Stomach (tissue), 9 donors: ENCODE measurements around the gene USP10. TPM values are rescaled to one million over a fixed set of nuclear protein-coding genes. Genes with fewer than 3 reads are reported as not detected.

ENCODE experiments used
- DNase-seq, 2 donors: peaks; one replicate each; pipeline versions ENCODE4 v3.0.0 to v3.0.0-alpha.2; 2013 to 2019
- H3K27ac ChIP-seq, 5 donors: fragments of 200-600 bp in 4 of 5; sonication (generic) in 4 of 5; one replicate each; pipeline ENCODE4 v1.5.1; 2013 to 2019; ENCODE audit warnings: mild to moderate bottlenecking in 1 of 5, moderate library complexity in 1 of 5
- H3K27me3 ChIP-seq, 3 donors: fragments of 200-600 bp; sonication (generic); one replicate each; pipeline ENCODE4 v1.5.1; 2017 to 2019; ENCODE audit warnings: mixed run types in 1 of 3
- H3K36me3 ChIP-seq, 4 donors: fragments of 200-600 bp; sonication (generic); 1 replicate in 3 of 4; 2 replicates in 1 of 4; pipeline ENCODE4 v1.5.1; 2016 to 2019
- H3K4me1 ChIP-seq, 4 donors: fragments of 200-600 bp; sonication (generic); one replicate each; pipeline ENCODE4 v1.5.1; 2016 to 2019
- H3K4me3 ChIP-seq, 4 donors: fragments of 200-600 bp; sonication (generic) in 3 of 4; one replicate each; pipeline ENCODE4 v1.5.1; 2016 to 2019; ENCODE audit warnings: mild to moderate bottlenecking in 1 of 4
- H3K9me3 ChIP-seq, 4 donors: fragments of 200-600 bp; sonication (generic); one replicate each; pipeline ENCODE4 v1.5.1; 2016 to 2019
- CTCF ChIP-seq, 7 experiments: fragments of 450-650 bp in 4 of 7; fragments of 200-600 bp in 3 of 7; sonication (generic) in 3 of 7; IDR thresholded peaks; one replicate each; pipeline ENCODE4 v1.5.1; 2016 to 2019; ENCODE audit warnings: antibody characterized with exemption in 7 of 7, control low read depth in 2 of 7, mild to moderate bottlenecking in 1 of 7
- EP300 ChIP-seq: sonication (generic); formaldehyde crosslinking; IDR thresholded peaks from one replicate; pipeline ENCODE4 v1.6.1; 2017; ENCODE audit warnings: antibody characterized with exemption
- POLR2A ChIP-seq, 4 donors: fragments of 450-650 bp; IDR thresholded peaks; one replicate each; pipeline ENCODE4 v1.6.1; 2016; ENCODE audit warnings: antibody characterized with exemption in 4 of 4, control low read depth in 2 of 4, mild to moderate bottlenecking in 1 of 4, moderate library complexity in 1 of 4
- POLR2AphosphoS5 ChIP-seq, 3 donors: sonication (generic); formaldehyde crosslinking; IDR thresholded peaks; one replicate each; pipeline ENCODE4 v1.6.1; 2016; ENCODE audit warnings: antibody characterized with exemption in 3 of 3
- WGBS, 5 donors: extraction: QIAGEN DNeasy Blood & Tissue Kit in 3 of 5; methylation state at CpG; one replicate each; pipeline versions ENCODE4 v1.1.5 to v1.1.7; 2013 to 2018; 5-methylcytosine and 5-hydroxymethylcytosine counted together
- intact Hi-C: fragments of 100-400 bp; cut with DNase I; formaldehyde crosslinking; loops from one replicate; pipeline ENCODE4 v1.15.1; 2023; ENCODE audit warnings: low total_unique reads
- polyA plus RNA-seq, 3 donors: library from polyadenylated mRNA; stranded (reverse); fragments of 200-250 nt; gene quantifications; one replicate each; pipeline ENCODE4 v1.2.3, GENCODE V29; 2013
- total RNA-seq, 5 donors: library from RNA; depleted of rRNA; stranded (reverse); fragments of >200 nt; gene quantifications; one replicate each; pipeline versions ENCODE4 v1.1.0 to v1.2.3, GENCODE V29; 2014 to 2016
- donor health status: healthy with polysubstance abuse.
- donor health status: Bipolar disorder and iron deficiency.
- donor health status: healthy.

USP10 gene
- total and polyA plus RNA-seq, 8 donors: 17.1 to 183 (median 44.8) TPM

- Histone ChIP-seq H3K4me1 (peaks cover 13 to 43% (median 26%) of the 10 kb centered on the region in 4 donors), H3K4me3 (peak overlapping the region; percentile 56 to 79 (median 60)), H3K9me3 (no peaks in the 10 kb centered on the region), H3K36me3 (no peaks in the 10 kb centered on the region), H3K27me3 (peaks cover 0 to 5% (median 0%) of the 10 kb centered on the region in 3 donors), H3K27ac (peak overlapping the region; percentile 46 to 96 (median 84))
- DNase-seq: no peak
- intact Hi-C loops: no loop called here
- TF ChIP-seq EP300 (no peak), POLR2AphosphoS5 (IDR thresholded peaks at IDR 0.05) (no peak), POLR2A (IDR thresholded peaks at IDR 0.05) (no peak), CTCF (IDR thresholded peaks at IDR 0.05) (no peak)
- WGBS, 5 donors: 25 to 40% (median 27%) methylated on average over 8 of the region's 8 CpGs
Measured at GRCh38 chr16:84820305-84820684, 120.5 kb downstream of the USP10 start.

DNA sequence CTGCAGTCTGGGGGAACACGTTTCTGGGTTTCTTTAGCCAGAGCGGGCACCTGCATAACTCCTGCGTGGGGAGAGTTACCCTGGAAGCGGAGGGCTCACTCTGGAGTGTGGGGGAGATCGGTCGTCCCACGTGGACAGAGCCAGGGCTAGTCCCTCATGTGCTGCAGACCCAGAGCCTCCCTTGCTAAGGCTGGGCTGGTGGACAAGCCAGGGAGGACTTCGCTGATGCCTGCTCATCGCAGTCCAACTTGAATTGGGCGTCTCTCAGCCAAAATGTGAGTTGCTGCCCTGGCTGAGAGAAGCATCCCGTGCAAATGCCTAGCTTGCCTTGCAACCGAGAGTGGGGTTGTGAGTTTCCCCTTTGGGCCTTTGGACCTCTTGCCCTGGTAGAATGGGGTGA, 121.0 kb downstream of the USP10 start:
- no peaks in the 10 kb centered on the region for H3K36me3 ChIP-seq
- H3K9me3 ChIP-seq: no peaks in the 10 kb centered on the region
- intact Hi-C loops: no loop called here
- WGBS, 5 donors: 58 to 68% (median 63%) methylated on average over 10 to 12 of the region's 12 CpGs
- H3K4me3 ChIP-seq: peak overlapping the region; percentile 56 to 79 (median 60)
- H3K4me1 ChIP-seq: peaks cover 13 to 44% (median 27%) of the 10 kb centered on the region in 4 donors
- no peak for TF ChIP-seq POLR2A (IDR thresholded peaks at IDR 0.05)
- TF ChIP-seq POLR2AphosphoS5 (IDR thresholded peaks at IDR 0.05): peak in 2 of 3 donors; percentile 25 to 36
- H3K27ac ChIP-seq: peak overlapping the region; percentile 56 to 96 (median 84)
- peaks cover 0 to 5% (median 0%) of the 10 kb centered on the region in 3 donors for H3K27me3 ChIP-seq
- DNase-seq: no peak

GRCh38 chr16:84821179-84821578, 121.4 kb downstream of the USP10 start:
- intact Hi-C loops: no loop called here
- DNase-seq: no peak
- WGBS, 5 donors: 73 to 94% (median 80%) methylated on average over 2 to 9 of the region's 9 CpGs

GRCh38 chr16:84821728-84822689, 122.2 kb downstream of the USP10 start:
- Histone ChIP-seq H3K4me3 (peak overlapping the region; percentile 56 to 79 (median 60)), H3K36me3 (no peaks in the 10 kb centered on the region), H3K4me1 (peaks cover 19 to 57% (median 37%) of the 10 kb centered on the region in 4 donors), H3K27ac (peak overlapping the region; percentile 64 to 96 (median 84)), H3K9me3 (no peaks in the 10 kb centered on the region), H3K27me3 (peaks cover 0 to 5% (median 0%) of the 10 kb centered on the region in 3 donors)
- 49 to 68% (median 64%) methylated on average over 11 to 13 of the region's 13 CpGs for WGBS, 5 donors
- DNase-seq: no peak
- TF ChIP-seq CTCF (IDR thresholded peaks at IDR 0.05) (no peak), POLR2AphosphoS5 (IDR thresholded peaks at IDR 0.05) (peak; percentile 12 to 55 (median 47)), EP300 (peak; percentile 71), POLR2A (IDR thresholded peaks at IDR 0.05) (no peak)
- intact Hi-C loops: no loop called here

More at GRCh38 chr16:84821179-84821578, 121.4 kb downstream of the USP10 start:
- Histone ChIP-seq H3K4me1 (peaks cover 16 to 48% (median 31%) of the 10 kb centered on the region in 4 donors), H3K27ac (peak overlapping the region; percentile 56 to 96 (median 84)), H3K9me3 (no peaks in the 10 kb centered on the region), H3K36me3 (no peaks in the 10 kb centered on the region), H3K4me3 (peak overlapping the region; percentile 56 to 79 (median 60)), H3K27me3 (peaks cover 0 to 5% (median 0%) of the 10 kb centered on the region in 3 donors)
- TF ChIP-seq CTCF (IDR thresholded peaks at IDR 0.05) (no peak), POLR2A (IDR thresholded peaks at IDR 0.05) (no peak), POLR2AphosphoS5 (IDR thresholded peaks at IDR 0.05) (no peak), EP300 (no peak)
